ENCODE results near the gene KCNG2. TPM values are rescaled to one million over a fixed set of nuclear protein-coding genes. Genes with fewer than 3 reads are reported as not detected.

The KCNG2 gene
- polyA plus RNA-seq, 1 donor from 2014 or later: not detected

DNA sequence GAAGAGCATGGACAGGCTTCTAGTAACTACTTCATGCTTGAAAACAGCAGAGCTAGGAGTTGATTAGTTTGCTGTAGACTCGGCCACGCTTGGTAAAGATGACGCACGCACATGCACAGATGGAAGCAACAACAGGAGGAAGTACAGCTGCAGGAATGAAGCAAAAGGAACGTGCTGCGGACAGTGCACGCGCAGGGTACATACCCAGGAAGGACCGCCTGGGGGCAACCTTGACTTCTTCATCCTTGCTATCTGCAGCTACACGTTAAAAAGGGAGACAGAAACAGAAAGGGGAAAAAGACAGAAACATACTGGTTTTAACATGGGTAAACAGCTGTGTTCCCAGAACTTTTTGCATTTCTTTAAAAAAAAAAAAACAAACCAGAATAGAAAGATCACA lies 136.0 kb downstream of the KCNG2 start:
- Histone ChIP-seq H3K79me2 (replicated peaks; ENCODE audit: insufficient read depth, low read length) (peaks cover 27% of the 10 kb centered on the region), H3K36me3 (ENCODE audit: insufficient read depth, low read length) (peaks cover 31% of the 10 kb centered on the region), H3K9me3 (ENCODE audit: low read length) (peaks cover 28% of the 10 kb centered on the region)

DNA sequence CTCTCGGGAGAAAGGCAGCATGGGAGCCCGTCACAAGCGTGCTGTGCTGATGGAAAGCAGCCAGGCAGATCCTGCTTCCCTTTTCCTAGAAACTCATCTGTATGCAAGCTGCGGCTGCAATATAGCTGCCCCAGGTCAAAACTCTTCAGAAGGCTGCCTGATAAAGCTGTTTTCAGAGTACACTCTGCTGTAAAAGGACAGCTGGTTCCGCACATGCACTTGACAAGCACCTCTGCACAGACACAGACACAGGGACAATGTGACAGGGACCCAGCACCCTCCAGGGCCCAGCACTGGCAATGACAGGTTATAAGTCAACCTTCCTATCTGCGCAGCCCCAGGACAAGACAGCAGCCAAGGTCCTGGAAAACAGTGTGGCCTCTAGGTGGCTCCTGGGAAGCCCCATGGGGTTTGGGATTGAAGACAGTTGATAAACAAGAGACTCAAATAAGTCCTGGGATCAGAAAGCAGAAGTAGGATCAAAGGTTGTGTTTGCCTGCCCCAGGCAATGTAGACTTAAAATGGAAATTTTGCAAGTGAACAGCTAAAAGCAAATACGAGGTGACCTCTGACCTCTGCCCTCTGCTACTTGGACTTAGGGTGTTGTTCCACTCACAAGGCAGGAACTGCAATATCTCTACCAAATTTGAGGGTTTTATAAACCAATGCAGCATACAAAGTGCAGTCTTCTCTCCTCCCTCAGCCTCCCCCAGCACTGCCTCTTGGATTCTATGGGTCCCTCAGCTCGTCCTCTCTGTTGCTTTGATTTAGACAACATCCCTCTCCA lies 136.8 kb downstream of the KCNG2 start:
- Histone ChIP-seq H3K36me3 (ENCODE audit: insufficient read depth, low read length) (peaks cover 25% of the 10 kb centered on the region), H2AFZ (ENCODE audit: low read depth, low read length) (no peak overlapping the region), H3K9me3 (ENCODE audit: low read length) (peaks cover 23% of the 10 kb centered on the region), H3K27ac (ENCODE audit: low read length) (no peak overlapping the region), H3K9ac (ENCODE audit: low read length) (no peak overlapping the region), H3K79me2 (replicated peaks; ENCODE audit: insufficient read depth, low read length) (peaks cover 23% of the 10 kb centered on the region), H3K9me2 (ENCODE audit: insufficient read depth, low read length) (no peaks in the 10 kb centered on the region), H4K20me1 (ENCODE audit: insufficient read depth) (no peaks in the 10 kb centered on the region), H3K4me2 (ENCODE audit: low read length) (no peak overlapping the region), H3K27me3 (ENCODE audit: insufficient read depth, low read depth, low read length) (no peaks in the 10 kb centered on the region), H3K4me3 (ENCODE audit: low read length) (no peak overlapping the region), H3F3A (ENCODE audit: insufficient read depth, low read length, poor library complexity, severe bottlenecking) (no peaks in the 10 kb centered on the region)
- TF ChIP-seq POLR2AphosphoS5 (IDR thresholded peaks at IDR 0.05) (no peak), RAD21 (conservative IDR thresholded peaks at IDR 0.05) (no peak), EZH2 (IDR thresholded peaks at IDR 0.05; ENCODE audit: borderline replicate concordance, insufficient read depth, low read length, poor library complexity, severe bottlenecking) (no peak), EP300 (conservative IDR thresholded peaks at IDR 0.05; ENCODE audit: poor library complexity, severe bottlenecking) (no peak), SMC3 (conservative IDR thresholded peaks at IDR 0.05; ENCODE audit: poor library complexity) (no peak), TAF1 (IDR thresholded peaks at IDR 0.05; ENCODE audit: low read depth) (no peak), MXI1 (conservative IDR thresholded peaks at IDR 0.05; ENCODE audit: poor library complexity, severe bottlenecking) (no peak)
- TF ChIP-seq, protein P1, sequence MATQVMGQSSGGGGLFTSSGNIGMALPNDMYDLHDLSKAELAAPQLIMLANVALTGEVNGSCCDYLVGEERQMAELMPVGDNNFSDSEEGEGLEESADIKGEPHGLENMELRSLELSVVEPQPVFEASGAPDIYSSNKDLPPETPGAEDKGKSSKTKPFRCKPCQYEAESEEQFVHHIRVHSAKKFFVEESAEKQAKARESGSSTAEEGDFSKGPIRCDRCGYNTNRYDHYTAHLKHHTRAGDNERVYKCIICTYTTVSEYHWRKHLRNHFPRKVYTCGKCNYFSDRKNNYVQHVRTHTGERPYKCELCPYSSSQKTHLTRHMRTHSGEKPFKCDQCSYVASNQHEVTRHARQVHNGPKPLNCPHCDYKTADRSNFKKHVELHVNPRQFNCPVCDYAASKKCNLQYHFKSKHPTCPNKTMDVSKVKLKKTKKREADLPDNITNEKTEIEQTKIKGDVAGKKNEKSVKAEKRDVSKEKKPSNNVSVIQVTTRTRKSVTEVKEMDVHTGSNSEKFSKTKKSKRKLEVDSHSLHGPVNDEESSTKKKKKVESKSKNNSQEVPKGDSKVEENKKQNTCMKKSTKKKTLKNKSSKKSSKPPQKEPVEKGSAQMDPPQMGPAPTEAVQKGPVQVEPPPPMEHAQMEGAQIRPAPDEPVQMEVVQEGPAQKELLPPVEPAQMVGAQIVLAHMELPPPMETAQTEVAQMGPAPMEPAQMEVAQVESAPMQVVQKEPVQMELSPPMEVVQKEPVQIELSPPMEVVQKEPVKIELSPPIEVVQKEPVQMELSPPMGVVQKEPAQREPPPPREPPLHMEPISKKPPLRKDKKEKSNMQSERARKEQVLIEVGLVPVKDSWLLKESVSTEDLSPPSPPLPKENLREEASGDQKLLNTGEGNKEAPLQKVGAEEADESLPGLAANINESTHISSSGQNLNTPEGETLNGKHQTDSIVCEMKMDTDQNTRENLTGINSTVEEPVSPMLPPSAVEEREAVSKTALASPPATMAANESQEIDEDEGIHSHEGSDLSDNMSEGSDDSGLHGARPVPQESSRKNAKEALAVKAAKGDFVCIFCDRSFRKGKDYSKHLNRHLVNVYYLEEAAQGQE (IDR thresholded peaks at IDR 0.05; ENCODE audit: borderline replicate concordance): no peak
- TF ChIP-seq, protein P2, sequence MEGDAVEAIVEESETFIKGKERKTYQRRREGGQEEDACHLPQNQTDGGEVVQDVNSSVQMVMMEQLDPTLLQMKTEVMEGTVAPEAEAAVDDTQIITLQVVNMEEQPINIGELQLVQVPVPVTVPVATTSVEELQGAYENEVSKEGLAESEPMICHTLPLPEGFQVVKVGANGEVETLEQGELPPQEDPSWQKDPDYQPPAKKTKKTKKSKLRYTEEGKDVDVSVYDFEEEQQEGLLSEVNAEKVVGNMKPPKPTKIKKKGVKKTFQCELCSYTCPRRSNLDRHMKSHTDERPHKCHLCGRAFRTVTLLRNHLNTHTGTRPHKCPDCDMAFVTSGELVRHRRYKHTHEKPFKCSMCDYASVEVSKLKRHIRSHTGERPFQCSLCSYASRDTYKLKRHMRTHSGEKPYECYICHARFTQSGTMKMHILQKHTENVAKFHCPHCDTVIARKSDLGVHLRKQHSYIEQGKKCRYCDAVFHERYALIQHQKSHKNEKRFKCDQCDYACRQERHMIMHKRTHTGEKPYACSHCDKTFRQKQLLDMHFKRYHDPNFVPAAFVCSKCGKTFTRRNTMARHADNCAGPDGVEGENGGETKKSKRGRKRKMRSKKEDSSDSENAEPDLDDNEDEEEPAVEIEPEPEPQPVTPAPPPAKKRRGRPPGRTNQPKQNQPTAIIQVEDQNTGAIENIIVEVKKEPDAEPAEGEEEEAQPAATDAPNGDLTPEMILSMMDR (IDR thresholded peaks at IDR 0.05; ENCODE audit: poor library complexity, severe bottlenecking): no peak

More for the DNA sequence above, 136.0 kb downstream of the KCNG2 start:
- H3K4me2 ChIP-seq (ENCODE audit: low read length): no peak overlapping the region
- no peaks in the 10 kb centered on the region for H3K9me2 ChIP-seq (ENCODE audit: insufficient read depth, low read length)
- no peaks in the 10 kb centered on the region for H4K20me1 ChIP-seq (ENCODE audit: insufficient read depth)
- no peaks in the 10 kb centered on the region for H3F3A ChIP-seq (ENCODE audit: insufficient read depth, low read length, poor library complexity, severe bottlenecking)
- TF ChIP-seq RAD21 (conservative IDR thresholded peaks at IDR 0.05): no peak
- TF ChIP-seq, protein P1 (IDR thresholded peaks at IDR 0.05; ENCODE audit: borderline replicate concordance): no peak
- TF ChIP-seq, protein P2 (IDR thresholded peaks at IDR 0.05; ENCODE audit: poor library complexity, severe bottlenecking): no peak
- TF ChIP-seq SMC3 (conservative IDR thresholded peaks at IDR 0.05; ENCODE audit: poor library complexity): no peak
- TF ChIP-seq EP300 (conservative IDR thresholded peaks at IDR 0.05; ENCODE audit: poor library complexity, severe bottlenecking): no peak
- no peak for TF ChIP-seq POLR2AphosphoS5 (IDR thresholded peaks at IDR 0.05)
- TF ChIP-seq TAF1 (IDR thresholded peaks at IDR 0.05; ENCODE audit: low read depth): no peak
- no peak for TF ChIP-seq MXI1 (conservative IDR thresholded peaks at IDR 0.05; ENCODE audit: poor library complexity, severe bottlenecking)
- no peak for TF ChIP-seq EZH2 (IDR thresholded peaks at IDR 0.05; ENCODE audit: borderline replicate concordance, insufficient read depth, low read length, poor library complexity, severe bottlenecking)
- H3K4me3 ChIP-seq (ENCODE audit: low read length): no peak overlapping the region
- H2AFZ ChIP-seq (ENCODE audit: low read depth, low read length): no peak overlapping the region
- no peak overlapping the region for H3K27ac ChIP-seq (ENCODE audit: low read length)
- H3K9ac ChIP-seq (ENCODE audit: low read length): no peak overlapping the region
- no peaks in the 10 kb centered on the region for H3K27me3 ChIP-seq (ENCODE audit: insufficient read depth, low read depth, low read length)
